DMS114 treated with DMSO at 0.1 percent for 48 hours (cell line): ENCODE results near the gene UBAC1.
"Not testable (repeated sequence)": the region's sequence is repeated elsewhere in the genome, so short reads cannot be mapped to it uniquely, and the experiment has no call there.

Experiments
- DNase-seq: peaks from one replicate; lab custom pipeline; 2025; ENCODE audit not compliant: unreplicated experiment; lab: John Stamatoyannopoulos, UW

The UBAC1 gene

DNA sequence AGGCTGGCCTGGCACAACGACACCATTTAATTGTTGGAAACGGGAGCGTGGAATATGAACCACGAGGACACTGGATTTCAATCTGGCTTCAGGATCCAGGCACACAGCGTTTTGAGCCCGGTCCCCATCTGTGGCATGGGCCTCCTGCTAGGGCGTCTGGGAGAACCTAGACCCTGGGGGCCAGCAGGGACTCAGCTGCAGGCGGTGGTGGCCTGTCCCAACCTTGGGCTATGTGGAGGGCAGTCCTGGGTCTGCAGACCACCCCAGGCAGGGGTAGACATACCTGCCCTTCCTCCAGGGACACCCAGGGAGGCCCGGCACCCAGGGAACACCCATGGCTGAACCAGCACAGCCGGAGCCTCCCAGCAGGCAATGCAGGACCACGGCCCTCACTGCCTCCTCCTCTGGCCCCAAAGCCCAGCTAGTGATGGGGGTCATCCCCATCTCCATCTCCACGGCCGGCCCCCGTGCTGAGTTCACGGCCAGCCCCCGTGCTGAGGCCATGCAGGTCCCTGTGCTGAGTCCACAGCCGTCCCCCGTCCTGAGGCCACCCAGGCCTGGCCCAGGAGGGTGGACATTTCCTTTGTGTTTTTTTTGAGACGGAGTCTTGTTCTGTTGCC, 18.5 kb upstream of the UBAC1 start:
- DNase-seq = no peak

DNA sequence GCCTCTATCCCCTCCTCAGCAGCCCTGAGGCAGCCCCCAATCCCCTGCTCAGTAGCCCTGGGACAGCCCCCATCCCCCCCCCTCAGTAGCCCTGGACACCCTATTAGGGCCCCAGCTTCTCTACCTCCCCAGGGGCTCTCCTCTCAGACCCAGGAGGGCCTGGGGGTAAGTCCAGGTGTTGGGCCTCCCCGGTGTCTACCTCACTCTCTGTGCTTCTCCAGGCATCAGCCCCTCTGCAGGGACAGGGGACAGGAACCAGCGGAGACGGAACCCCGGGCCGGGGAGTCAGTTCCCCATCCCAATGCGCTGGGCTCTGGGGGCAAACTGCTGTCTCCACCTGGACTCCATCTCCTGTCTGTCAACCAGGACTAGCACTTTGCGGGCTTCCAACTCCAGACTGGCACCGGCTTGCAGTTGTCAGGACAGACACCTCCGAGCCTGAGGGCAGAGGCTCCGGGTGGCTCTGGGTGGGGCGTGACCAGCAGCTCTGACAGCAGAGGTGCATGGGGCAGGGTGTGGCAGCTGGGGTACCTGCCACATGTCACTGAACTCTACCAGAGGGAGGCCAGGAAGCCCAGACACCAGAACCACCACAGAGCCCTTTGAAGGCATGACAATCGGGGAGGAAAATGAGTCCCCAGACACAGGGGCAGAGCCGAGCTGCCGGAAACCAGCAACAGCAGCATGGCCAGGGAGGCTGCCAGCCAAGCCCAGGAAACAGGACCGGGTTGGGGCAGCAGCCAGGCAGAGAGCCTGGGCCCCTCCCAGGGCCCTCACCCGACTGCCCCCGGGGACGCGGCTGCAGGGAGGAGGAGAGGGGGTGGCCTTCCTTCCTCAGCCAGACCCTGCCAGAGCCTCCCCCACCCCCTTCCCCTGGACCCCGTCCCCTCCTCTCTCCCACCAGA, 17.7 kb upstream of the UBAC1 start:
- DNase-seq = no peak

DNA sequence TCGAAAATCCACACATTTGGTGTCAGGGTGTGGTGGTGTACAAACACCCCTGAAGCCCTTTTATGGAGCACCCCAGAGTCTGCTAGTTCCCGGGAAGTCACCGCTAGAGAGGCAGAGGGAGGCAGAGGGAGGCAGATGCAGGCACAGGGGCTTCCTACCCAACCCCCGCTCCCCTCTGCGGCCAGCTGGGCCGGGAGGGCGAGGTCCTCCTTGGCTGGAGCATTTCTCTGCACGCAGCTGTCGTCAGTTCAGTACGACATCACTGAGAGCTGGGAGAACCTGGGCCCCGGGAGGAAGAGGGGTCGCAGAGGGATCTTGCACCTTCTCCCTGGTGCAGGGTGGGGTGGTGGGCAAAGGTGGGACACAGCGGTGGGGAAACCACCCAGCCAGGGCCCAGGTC, 15.8 kb upstream of the UBAC1 start:
- no peak for DNase-seq

DNA sequence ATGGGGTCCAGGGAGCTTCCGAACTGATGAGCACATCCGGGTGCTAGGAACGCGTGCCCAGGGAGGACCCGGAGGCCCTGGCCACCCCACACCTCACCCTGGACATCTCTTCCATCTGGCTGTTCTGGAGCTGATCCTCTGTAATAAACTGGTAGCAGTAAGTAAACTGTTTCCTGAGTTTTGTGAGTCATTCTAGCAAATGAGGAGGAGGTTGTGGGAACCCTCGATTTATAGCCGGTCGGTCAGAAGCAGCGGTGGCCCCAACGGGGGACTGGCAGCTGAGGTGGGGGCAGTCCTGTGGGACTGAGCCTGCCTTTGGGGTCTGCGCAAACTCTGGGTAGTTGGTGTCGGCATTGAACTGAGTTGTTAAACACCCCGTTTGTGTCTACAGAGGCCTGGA, 15.4 kb upstream of the UBAC1 start:
- no peak for DNase-seq

DNA sequence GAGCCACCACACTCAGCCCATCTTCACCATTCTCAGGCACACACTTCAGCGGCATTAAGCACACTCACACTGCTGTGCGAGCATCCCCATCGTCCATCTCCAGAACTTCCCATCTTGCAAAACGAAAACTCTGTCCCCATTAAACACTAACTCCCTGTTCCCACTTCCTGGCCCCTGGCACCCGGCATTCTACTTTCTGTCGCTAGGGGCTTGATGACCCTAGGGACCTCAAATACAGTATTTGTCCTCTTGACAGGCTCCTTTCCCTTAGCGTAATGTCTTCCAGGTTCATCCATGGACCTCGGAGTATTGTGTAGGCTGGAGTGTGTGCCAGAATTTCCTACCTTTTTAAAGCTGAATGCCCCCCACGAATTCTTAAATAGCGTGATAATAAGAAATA, 14.7 kb upstream of the UBAC1 start:
- DNase-seq = no peak

DNA sequence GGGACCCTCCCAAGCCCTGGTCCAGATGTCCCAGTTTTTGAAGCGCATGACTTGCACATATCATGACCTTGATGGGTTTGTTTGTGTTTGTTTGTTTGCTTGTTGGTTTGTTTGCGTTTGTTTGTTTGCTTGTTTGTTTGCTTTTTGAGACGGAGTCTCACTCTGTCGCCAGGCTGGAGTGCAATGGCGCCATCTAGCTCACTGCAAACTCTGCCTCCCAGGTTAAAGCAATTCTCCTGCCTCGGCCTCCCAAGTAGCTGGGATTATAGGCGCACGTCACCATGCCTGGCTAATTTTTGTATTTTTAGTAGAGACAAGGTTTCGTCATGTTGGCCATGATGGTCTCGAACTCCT, 13.0 kb upstream of the UBAC1 start:
- no peak for DNase-seq

DNA sequence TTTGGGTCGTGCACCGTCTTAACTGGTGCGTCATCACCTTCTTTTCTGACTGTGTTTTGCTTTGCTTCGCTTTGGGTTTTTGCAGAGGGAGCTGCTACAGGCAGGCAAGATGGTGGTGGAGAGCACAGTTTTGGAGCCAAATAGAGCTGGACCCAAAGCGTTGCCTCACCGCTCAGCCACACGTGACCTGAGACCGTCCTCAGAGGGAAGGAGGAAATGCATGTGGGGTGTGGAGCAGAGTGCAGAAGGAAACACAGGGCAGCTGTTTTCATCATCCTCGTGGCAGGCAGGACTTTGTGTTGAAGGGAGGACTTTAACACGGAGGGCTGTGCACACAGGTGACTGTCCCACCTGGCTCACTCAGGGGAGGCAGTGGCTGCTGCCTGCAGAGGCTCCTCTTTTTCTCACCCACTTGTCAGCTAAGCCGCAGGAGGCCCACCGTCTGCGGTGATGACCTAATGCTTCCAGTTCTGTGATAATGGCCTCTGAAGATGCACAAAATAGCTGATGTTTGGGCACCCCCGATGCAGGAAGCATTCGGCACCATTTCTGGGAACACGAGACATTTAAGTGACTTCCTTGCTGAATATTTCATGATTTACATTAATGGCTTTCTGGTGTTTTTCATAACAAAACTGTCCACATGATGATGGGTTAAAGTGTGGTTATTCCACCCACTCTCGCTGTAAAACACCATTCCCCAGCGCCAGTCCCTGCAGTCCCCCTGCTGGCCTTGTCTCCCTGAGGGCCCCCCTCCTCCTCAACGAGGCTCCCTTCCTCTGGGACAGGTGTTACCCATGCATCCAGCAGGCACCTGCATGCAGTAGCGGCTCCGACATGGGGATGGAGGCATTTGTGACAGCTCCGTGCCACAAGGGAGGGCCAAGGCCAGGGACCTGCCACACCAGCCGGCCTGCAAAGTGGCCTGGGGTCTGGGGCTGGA, 12.4 kb upstream of the UBAC1 start:
- no peak for DNase-seq

DNA sequence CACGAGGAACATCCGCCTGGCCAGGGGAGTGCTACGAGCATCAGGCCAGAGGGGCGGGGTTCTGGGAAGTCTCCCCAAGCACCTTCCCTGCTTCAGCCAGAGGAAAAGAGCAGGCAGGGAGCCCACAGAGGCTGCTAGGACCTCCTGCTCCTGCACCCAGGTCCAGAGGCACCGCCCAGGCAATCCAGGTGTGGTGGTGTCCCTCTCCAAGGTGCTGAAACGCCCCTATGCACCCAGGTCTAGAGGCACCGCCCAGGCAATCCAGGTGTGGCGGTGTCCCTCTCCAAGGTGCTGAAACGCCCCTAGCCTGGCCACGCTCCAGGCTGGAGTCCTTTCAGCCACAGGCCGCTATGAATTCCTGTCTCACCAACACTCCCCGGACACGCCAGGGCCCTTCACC, 10.7 kb upstream of the UBAC1 start:
- no peak for DNase-seq

DNA sequence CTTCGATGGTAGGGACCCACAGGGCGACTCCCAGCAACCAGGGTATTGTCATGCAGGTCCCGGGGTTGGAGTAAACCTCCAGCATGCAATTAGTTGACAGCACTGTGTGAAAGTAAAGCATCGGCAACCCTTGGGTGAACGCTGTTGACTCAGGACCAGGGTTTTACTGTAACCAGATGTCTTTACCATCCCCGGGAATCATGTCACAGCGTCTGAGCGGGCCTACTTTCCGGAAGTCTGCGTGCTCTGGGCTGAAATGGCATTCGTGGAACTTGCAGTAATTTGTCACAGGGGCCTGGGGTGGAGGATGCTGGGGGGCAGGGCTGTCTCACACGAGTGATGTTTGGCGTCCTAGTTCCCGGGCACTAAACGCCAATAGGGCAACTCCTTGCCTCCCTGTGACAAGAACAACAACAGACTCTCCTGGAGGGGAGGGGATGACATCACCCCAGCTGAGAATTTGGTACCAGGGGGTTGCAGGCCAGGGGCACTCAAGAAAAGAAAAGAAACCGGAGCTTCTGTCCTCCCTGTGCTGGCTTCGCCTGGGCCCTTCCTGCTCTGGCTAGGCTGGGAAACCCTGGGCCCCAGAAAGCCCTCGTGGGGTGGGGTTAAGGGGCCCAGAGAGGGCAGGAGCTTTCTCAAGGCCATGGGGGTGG, 10.1 kb upstream of the UBAC1 start:
- DNase-seq = no peak

DNA sequence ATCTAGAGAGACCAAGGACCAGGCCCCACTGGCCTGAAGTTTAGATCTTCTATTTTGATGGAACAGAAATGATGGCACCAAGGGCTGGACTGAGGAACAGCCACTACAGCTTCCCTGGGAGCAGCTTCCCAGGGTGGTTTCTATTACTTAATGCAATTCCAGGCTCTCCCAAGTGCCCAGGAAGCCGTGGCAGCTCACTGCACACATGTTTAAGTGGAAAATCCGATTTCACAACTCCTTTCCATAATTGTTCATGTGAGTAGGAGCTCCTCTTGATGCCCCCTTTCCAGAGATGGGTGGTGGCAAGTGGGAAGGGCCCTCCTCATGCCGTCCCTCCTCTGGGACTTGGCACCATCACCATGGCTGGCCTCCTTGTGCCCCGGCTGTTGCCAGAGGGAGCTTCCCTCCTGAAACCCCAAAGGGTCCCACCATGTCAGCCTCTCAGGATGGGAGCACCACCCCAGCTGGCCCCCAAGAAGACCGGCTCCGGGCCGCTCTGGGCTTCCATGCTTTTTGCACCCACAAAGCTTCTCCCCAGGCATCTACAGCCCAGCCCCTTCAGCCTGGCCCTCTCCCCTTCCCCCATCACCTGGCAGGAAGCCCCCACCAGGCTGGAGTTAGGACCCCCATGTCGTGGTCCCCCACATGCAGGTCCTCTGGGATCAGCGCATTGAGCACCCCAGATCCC, 9.1 kb upstream of the UBAC1 start:
- no peak for DNase-seq

DNA sequence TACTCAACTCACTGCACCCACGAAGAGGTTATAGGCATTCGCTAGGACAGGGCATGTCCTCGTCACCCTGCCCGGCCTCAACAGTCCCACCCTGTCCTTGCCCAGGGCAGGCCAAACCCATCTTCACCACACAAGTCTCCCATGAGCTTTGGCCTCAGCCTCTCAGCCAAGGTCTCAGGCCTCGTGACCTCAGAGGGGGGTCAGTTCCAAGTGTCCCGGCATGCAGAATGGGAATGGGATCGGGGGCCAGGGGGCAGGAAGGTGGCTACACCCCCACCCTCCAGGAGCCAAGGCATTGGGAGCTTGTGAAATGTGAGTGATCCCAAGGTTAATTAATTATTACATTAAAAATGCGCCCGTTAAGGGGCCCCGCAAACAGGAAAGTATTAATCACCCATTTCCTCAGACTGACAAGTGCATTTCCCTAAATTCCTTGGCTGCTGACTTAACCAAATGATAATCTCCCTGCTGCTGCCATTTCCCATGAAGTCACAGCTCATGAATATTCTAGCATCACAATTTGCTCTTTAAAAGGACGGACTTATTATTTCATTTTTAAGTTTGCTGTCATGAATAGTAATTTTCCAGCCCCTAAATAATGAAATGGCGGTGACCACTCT, 8.0 kb upstream of the UBAC1 start:
- DNase-seq = no peak

DNA sequence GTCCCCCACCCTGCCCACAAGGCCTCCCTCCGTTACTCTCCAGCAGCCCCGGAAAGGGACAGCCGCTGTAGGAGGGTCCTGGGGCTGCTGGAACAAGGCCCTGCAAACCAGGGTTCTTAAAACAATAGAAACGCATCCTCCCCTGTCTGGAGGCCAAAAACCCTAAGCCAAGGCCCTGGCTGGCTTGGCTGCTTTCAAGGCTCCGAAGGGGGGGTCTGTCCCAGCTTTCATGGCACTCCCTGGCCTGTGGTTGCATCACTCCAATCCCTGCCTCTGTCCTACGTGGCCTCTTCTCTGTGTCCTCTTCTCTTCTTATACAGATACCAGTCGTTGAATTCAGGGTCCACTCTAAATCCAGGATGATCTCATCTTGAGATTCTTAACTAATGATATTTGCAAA, 7.4 kb upstream of the UBAC1 start:
- DNase-seq = no peak

DNA sequence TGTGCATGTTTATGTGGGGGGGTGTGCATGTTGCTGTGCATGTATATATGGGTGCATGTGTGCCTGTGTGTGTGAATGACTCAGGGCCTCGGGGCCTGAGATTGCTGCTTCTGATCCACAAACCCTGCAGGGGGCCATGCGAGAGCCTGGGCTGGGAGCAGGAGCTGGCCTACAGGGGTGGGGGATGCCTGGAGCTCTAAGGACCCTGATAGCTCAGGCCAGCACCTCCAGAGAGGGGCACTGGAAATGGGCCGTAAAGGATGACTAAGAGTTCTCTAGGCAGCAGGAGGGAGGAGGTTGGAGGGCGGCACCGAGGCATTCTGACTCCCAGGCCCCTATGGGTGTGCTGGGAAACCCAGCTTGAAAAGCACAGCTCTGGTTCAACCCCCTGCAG, 6.9 kb upstream of the UBAC1 start:
- DNase-seq = no peak

DNA sequence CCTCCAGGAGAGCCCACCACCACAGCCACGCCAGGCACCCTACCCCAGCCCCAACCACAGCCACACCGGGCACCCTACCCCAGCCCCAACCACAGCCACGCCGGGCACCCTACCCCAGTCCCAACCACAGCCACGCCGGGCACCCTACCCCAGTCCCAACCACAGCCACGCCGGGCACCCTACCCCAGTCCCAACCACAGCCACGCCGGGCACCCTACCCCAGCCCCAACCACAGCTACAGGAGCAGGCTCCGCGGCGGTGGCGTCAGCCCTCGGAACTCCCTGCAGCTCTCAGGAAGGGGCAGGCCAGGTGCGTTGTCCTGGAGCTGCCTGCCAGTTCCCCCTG, 5.7 kb upstream of the UBAC1 start:
- not testable (repeated sequence) for DNase-seq

DNA sequence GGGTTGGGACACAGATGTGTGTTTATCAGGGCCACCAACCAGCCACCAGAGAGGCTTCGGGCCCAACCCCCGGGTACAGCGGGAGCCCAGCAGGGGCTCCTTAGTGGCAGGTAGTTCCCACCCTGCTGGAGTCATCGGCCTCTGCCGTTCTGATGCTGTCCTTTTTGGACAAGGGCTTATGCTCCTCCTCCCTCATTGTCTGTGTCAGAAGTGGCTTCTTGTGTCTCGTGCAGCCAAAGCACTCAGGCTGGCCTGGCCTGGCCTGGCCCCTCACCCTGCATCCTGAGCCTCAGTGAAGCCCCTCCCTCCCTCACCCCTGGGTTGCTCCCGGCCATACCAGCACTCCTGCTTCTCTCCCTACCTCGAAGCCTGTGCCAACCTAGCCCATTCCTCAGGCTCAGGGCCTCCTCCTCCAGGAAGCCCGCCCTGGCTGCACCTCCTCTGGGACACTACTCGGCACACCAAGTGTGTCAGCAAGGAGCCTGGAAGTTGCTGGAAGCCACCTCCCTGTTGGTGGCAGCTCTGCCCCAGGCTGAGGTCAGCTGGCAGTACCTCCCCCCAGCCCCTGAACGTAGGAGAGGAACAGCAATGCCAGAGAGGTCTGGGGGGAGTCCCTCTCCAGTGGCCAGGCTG, 4.1 kb upstream of the UBAC1 start:
- DNase-seq = no peak

DNA sequence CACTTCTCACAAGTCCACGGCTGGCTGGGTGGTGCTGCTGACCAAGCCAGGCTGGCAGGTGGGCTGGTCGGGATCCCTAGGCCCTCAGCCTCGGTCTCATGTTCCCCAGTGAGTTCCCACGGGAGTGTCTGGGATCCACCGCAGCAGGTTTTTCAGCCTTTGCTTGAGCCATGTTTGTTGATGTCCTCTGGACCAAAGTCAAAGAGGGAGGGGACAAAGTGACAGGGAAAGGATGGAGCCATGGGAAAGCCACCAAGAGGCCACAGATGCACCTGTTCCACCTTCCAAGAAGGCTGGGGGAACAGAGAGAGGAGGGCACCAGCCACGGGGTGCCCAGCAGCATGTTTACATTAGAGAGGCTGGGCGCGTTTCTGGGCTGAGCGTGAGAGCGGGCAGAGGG, 2.8 kb upstream of the UBAC1 start:
- no peak for DNase-seq

DNA sequence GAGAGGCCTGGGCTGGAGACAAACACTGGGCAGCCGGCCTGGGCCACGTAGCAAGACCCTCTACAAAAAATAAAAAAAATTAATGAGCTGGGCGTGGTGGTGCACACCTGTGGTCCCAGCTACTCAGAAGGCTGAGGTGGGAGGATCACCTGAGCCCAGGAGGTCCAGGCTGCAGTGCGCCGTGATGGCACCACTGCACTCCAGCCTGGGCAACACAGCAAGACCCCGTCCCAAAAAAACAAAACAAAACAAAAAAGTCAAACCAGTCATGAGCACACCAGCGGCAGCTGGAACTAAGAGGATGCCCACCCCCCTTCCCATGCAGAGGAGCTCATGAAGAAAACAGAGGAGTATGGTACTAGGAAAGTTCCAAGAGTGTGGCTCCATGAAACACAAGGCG, 2.2 kb upstream of the UBAC1 start:
- no peak for DNase-seq

DNA sequence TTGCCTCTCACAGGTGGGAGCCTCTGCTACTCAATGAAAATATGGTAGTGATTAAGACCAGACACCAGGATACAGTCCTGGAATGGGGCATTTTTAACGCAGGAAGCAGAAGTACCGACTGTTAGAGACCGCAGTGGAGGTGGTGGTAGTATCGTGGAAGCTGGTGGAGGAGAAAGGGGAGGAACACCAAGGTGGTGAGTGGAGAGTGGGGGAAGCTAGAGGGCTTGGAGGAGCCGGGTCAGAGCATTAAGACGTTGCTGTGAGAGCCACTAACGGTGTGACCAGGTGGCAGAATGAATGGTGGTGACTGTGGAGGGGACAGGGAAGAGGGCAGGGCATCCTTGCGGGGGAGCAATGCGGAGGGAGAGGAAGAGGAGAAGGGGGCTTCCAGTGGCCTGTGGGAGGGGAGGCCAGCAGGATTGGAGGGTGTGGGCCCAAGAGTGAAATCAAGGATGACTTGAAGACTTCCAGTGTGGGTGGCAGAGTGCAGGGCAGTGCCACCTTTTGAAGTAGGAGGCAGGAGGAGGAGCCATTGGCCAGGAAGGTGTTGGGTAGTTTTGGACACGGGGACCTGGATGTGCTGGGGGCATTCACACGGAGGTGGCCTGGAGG, 1.6 kb upstream of the UBAC1 start:
- DNase-seq = no peak
